A549 (cell line): ENCODE data around the gene EHD2. TPM values are rescaled to one million over a fixed set of nuclear protein-coding genes. Genes with fewer than 3 reads are reported as not detected.

Source experiments
- ATAC-seq, 2 experiments: fragments of 200-7000 bp in 1 of 2; fragments of >200 bp in 1 of 2; cut with Nextera tagmentation in 1 of 2; cut with Tn5 transposase in 1 of 2; 3 replicates each; pipeline versions ENCODE4 v1.8.0 to v1.9.1; 2018 to 2020; ENCODE audit warnings: mild to moderate bottlenecking in 1 of 2, moderate library complexity in 1 of 2
- CTCF ChIA-PET: fragments of 300-600 bp; sonication (Branson Sonifier 250); formaldehyde crosslinking; extraction: SDS; loops from one replicate; lab custom pipeline; 2021; ENCODE audit warnings: antibody characterized with exemption, inconsistent platforms; lab: Yijun Ruan, JAX
- POLR2A ChIA-PET: fragments of 350-600 bp; formaldehyde crosslinking; extraction: SDS; loops from one replicate; lab custom pipeline; 2021; ENCODE audit warnings: antibody characterized with exemption, inconsistent platforms; lab: Yijun Ruan, JAX
- DNase-seq, 2 experiments: peaks; one replicate each; pipeline versions ENCODE4 v3.0.0 to v3.0.0-alpha.2; 2011 to 2016; ENCODE audit warnings: low read depth in 1 of 2, low spot score in 1 of 2
- FAIRE-seq: peaks from 2 replicates; lab custom pipeline; 2011; peaks lifted over from hg19 to GRCh38; lab: Jason Lieb, UNC
- H3K27ac ChIP-seq, 2 experiments: fragments of >200 bp; sonication (Bioruptor Twin); formaldehyde crosslinking; 3 replicates each; pipeline ENCODE4 v1.5.1; 2016 to 2017
- H3K4me1 ChIP-seq: fragments of >200 bp; sonication (Bioruptor Twin); formaldehyde crosslinking; 3 replicates; pipeline ENCODE4 v1.6.1; 2016
- H3K4me2 ChIP-seq: fragments of >200 bp; sonication (Bioruptor Twin); formaldehyde crosslinking; 3 replicates; pipeline ENCODE4 v1.6.1; 2016
- H3K4me3 ChIP-seq: fragments of >200 bp; sonication (Bioruptor Twin); formaldehyde crosslinking; 3 replicates; pipeline ENCODE4 v1.5.1; 2016
- H3K9me3 ChIP-seq: fragments of >200 bp; sonication (Bioruptor Twin); formaldehyde crosslinking; 3 replicates; pipeline ENCODE4 v1.6.1; 2016
- BHLHE40 ChIP-seq: IDR thresholded peaks from 2 replicates; pipeline ENCODE4 v1.6.1; 2012; ENCODE audit warnings: low read depth, low read length, inconsistent platforms
- CEBPB ChIP-seq, 2 experiments: fragments of >200 bp in 1 of 2; sonication (Bioruptor Twin) in 1 of 2; formaldehyde crosslinking in 1 of 2; IDR thresholded peaks; 2 replicates each; pipeline ENCODE4 v1.6.1; 2012 to 2016
- CHD2 ChIP-seq: fragments of 150-350 bp; IDR thresholded peaks from 2 replicates; pipeline ENCODE4 v1.6.1; 2014; ENCODE audit warnings: low read length; ENCODE audit not compliant: partially characterized antibody
- CHD4 ChIP-seq: fragments of 200-600 bp; sonication (generic); IDR thresholded peaks from 2 replicates; pipeline ENCODE4 v1.6.1; 2016; ENCODE audit warnings: antibody characterized with exemption, mild to moderate bottlenecking, borderline replicate concordance
- EHMT2 ChIP-seq: fragments of 200-600 bp; sonication (generic); IDR thresholded peaks from 2 replicates; pipeline ENCODE4 v1.6.1; 2016; ENCODE audit warnings: antibody characterized with exemption, low read depth, mild to moderate bottlenecking, moderate library complexity
- FOSB ChIP-seq: fragments of 250-450 bp; sonication (Bioruptor Pico); IDR thresholded peaks from 2 replicates; pipeline ENCODE4 v1.5.0; 2020; ENCODE audit warnings: mild to moderate bottlenecking, moderate library complexity
- FOSL2 ChIP-seq, 2 experiments: fragments of 450-650 bp in 1 of 2; fragments of >200 bp in 1 of 2; sonication (Bioruptor Twin) in 1 of 2; formaldehyde crosslinking; IDR thresholded peaks; 2 replicates each; pipeline versions ENCODE4 v1.5.0 to v1.6.1; 2016 to 2020; ENCODE audit warnings: mild to moderate bottlenecking in 1 of 2, moderate library complexity in 1 of 2
- FOXS1 ChIP-seq: fragments of 250-450 bp; sonication (Bioruptor Pico); IDR thresholded peaks from 2 replicates; pipeline ENCODE4 v1.5.0; 2020; ENCODE audit warnings: mild to moderate bottlenecking, moderate library complexity
- HEYL ChIP-seq: fragments of 250-450 bp; sonication (Bioruptor Pico); IDR thresholded peaks from 2 replicates; pipeline ENCODE4 v1.8.0; 2021; ENCODE audit warnings: mild to moderate bottlenecking, moderate library complexity
- HOXB5 ChIP-seq: fragments of 250-450 bp; sonication (Bioruptor Pico); IDR thresholded peaks from 2 replicates; pipeline ENCODE4 v1.5.0; 2020; ENCODE audit warnings: mild to moderate bottlenecking, moderate library complexity
- MYC ChIP-seq: IDR thresholded peaks from 2 replicates; pipeline ENCODE4 v1.6.1; 2012; ENCODE audit warnings: mild to moderate bottlenecking, inconsistent platforms, low read length, improper control_type of control experiment, borderline replicate concordance
- NFE2L2 ChIP-seq: fragments of 150-350 bp; conservative IDR thresholded peaks from 2 replicates; pipeline ENCODE4 v1.6.1; 2014; ENCODE audit warnings: low read length
- PHF8 ChIP-seq: fragments of 200-600 bp; sonication (generic); IDR thresholded peaks from 2 replicates; pipeline ENCODE4 v1.6.1; 2016; ENCODE audit warnings: low read depth, mild to moderate bottlenecking, antibody characterized with exemption, moderate library complexity, borderline replicate concordance
- POLR2A ChIP-seq: IDR thresholded peaks from 2 replicates; pipeline ENCODE4 v1.6.1; 2012; ENCODE audit warnings: mild to moderate bottlenecking, low read length
- POLR2AphosphoS2 ChIP-seq: conservative IDR thresholded peaks from 2 replicates; pipeline ENCODE4 v1.6.1; 2012; ENCODE audit warnings: low read length, improper control_type of control experiment, inconsistent platforms
- RFX5 ChIP-seq: fragments of 450-650 bp; IDR thresholded peaks from 2 replicates; pipeline ENCODE4 v1.7.1; 2014; ENCODE audit warnings: antibody characterized with exemption, mild to moderate bottlenecking, moderate library complexity
- SMC3 ChIP-seq: fragments of >200 bp; sonication (Bioruptor Twin); formaldehyde crosslinking; IDR thresholded peaks from 3 replicates; pipeline ENCODE4 v1.6.1; 2018; ENCODE audit warnings: inconsistent platforms
- SREBF2 ChIP-seq: fragments of 450-650 bp; IDR thresholded peaks from 2 replicates; pipeline ENCODE4 v1.6.1; 2014; ENCODE audit warnings: mild to moderate bottlenecking, moderate library complexity
- TFCP2L1 ChIP-seq: fragments of 250-450 bp; sonication (Bioruptor Pico); IDR thresholded peaks from 2 replicates; pipeline ENCODE4 v1.5.0; 2021; ENCODE audit warnings: mild to moderate bottlenecking
- TP53 ChIP-seq: fragments of 250-450 bp; sonication (Bioruptor Pico); IDR thresholded peaks from 2 replicates; pipeline ENCODE4 v1.5.0; 2021; ENCODE audit warnings: mild to moderate bottlenecking, moderate library complexity
- ZC3H11A ChIP-seq: fragments of 450-650 bp; IDR thresholded peaks from 2 replicates; pipeline ENCODE4 v1.6.1; 2014; ENCODE audit warnings: antibody characterized with exemption, mild to moderate bottlenecking
- ZNF302 ChIP-seq: fragments of 250-450 bp; sonication (Bioruptor Pico); IDR thresholded peaks from 2 replicates; pipeline ENCODE4 v1.9.0; 2021; ENCODE audit warnings: inconsistent platforms, mild to moderate bottlenecking, moderate library complexity
- ZSCAN20 ChIP-seq: fragments of 250-450 bp; sonication (Bioruptor Pico); IDR thresholded peaks from 2 replicates; pipeline ENCODE4 v1.8.0; 2022; ENCODE audit warnings: mild to moderate bottlenecking, moderate library complexity
- WGBS: methylation state at CpG from one replicate; pipeline ENCODE4 v1.1.6; 2017; ENCODE audit errors: missing lambda C conversion rate; 5-methylcytosine and 5-hydroxymethylcytosine counted together
- polyA plus RNA-seq, 4 experiments: library from polyadenylated mRNA; depleted of rRNA in 3 of 4; stranded (reverse); fragments of >200 nt; fragmentation: RNase III in 1 of 4; extraction: RNeasy Plus Mini Kit Qiagen cat#74134 plus additional on column Dnase treatment in 1 of 4; gene quantifications; 2 replicates in 3 of 4; 3 replicates in 1 of 4; pipeline ENCODE4 v1.2.3, GENCODE V29; 2011 to 2017
- TF ChIP-seq, protein P1 (sequence below): fragments of 150-350 bp; IDR thresholded peaks from 2 replicates; pipeline ENCODE4 v1.6.1; 2014; ENCODE audit warnings: low read depth, mild to moderate bottlenecking, low read length
- TF ChIP-seq, protein P2 (sequence below): fragments of 250-450 bp; sonication (Bioruptor Pico); IDR thresholded peaks from 2 replicates; pipeline ENCODE4 v1.5.0; 2020; ENCODE audit warnings: low read depth, mild to moderate bottlenecking, moderate library complexity

EHD2 gene
- polyA plus RNA-seq, 2 of the 4 experiments (the other 2 are of a cell fraction): 32.3 to 105 TPM

DNA sequence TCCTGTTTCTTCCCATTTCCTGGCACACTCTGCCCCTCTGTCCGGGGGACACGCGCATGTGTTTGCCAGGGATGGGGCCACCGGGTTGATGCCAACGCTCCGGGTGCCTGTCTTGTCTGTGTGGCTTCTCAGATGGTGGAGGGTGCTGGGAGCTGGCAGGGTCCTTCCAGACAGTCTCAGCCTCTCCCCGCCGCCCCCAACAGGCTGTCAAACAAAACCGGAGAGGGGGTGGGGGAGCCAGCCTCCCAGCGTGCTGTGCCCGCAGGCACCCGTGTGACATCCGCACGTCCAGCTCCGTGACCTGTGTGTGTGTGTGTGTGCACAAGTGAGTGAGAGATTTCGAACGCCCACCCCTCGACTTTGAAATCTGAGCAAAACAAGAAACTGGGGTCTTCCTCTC is 10.6 kb upstream of the EHD2 start:
- H3K9me3 ChIP-seq: no peaks in the 10 kb centered on the region
- no peak overlapping the region for H3K27ac ChIP-seq
- TF ChIP-seq ZC3H11A: no peak
- TF ChIP-seq, protein P1, sequence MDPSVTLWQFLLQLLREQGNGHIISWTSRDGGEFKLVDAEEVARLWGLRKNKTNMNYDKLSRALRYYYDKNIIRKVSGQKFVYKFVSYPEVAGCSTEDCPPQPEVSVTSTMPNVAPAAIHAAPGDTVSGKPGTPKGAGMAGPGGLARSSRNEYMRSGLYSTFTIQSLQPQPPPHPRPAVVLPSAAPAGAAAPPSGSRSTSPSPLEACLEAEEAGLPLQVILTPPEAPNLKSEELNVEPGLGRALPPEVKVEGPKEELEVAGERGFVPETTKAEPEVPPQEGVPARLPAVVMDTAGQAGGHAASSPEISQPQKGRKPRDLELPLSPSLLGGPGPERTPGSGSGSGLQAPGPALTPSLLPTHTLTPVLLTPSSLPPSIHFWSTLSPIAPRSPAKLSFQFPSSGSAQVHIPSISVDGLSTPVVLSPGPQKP: no peak
- TF ChIP-seq BHLHE40: no peak
- no peak for TF ChIP-seq CHD2
- TF ChIP-seq PHF8: no peak
- TF ChIP-seq CHD4: no peak
- TF ChIP-seq HEYL (CRISPR knock-in tag): no peak
- no peak for TF ChIP-seq ZSCAN20 (CRISPR knock-in tag)
- TF ChIP-seq POLR2AphosphoS2: no peak
- POLR2A ChIA-PET: no interaction called here
- peaks cover 8% of the 10 kb centered on the region for H3K4me1 ChIP-seq
- WGBS: 87% methylated on average over 18 of the region's 18 CpGs
- no peak overlapping the region for H3K4me2 ChIP-seq
- ATAC-seq: no peak
- CTCF ChIA-PET: interaction anchor here (0.7 to 23.3 kb wide), 9 partner anchors 10 to 265 kb away, joined by 3 to 1389 read pairs (median 12); partner anchors contain the start of genes EHD2, KPTN and NOP53
- no peak for DNase-seq
- no peak overlapping the region for H3K4me3 ChIP-seq
- FAIRE-seq: no peak

DNA sequence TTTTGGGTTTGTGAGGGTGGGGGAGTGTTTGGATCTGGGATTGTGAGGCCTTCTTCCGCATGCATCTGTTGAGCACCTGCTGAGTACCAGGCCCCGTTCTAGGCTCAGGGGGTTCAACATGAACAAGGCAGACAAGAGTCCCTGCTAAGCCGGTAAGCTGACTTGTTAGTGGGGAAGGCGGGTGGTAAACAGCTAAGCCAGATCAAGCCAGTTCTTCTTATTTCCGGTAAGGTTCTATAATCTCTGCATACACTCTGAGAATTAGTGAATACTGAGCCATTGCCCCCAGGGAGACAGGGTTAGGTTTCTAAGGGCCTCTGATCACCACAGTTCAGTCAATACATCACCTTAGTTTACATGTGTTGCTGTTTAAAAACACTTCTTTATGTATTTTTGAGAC is 9.9 kb upstream of the EHD2 start:
- ATAC-seq (no peak), DNase-seq (no peak), FAIRE-seq (no peak)
- H3K4me1 ChIP-seq: 0 out of 3 replicates have a peak, but pooled peaks cover 5% of the 10 kb centered on the region
- CTCF ChIA-PET: interaction anchor here (0.6 to 23.3 kb wide), 13 partner anchors 9 to 407 kb away, joined by 3 to 1389 read pairs (median 3); partner anchors contain the start of genes EHD2, KPTN, NAPA and NOP53
- TF ChIP-seq POLR2A: no peak
- no peak overlapping the region for H3K4me3 ChIP-seq
- POLR2A ChIA-PET: no interaction called here
- H3K9me3 ChIP-seq: no peaks in the 10 kb centered on the region
- H3K27ac ChIP-seq: 0 out of 6 replicates have a peak overlapping the region, but pooled peaks of 1 of the 2 experiments have one; percentile 3
- WGBS: 93% methylated on average over 5 of the region's 5 CpGs
- no peak overlapping the region for H3K4me2 ChIP-seq

DNA sequence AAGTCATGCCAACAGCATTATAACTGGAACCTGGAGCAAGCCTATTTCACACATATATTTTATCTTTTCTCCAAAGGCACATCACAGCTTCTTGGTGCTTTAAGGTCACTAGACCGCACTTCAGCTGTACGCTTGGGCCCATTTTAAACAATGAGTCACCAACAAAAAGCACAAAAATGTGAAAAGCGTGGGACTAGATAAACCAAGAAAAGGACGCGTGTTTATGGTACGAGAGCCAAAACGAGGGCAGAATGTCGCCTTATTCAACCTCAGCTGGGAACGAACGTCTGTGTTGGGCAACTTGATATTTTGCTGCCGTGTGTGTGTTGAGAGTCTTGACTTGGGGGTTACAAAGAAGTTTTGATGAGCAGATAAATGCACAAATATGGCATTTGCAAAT is 9.2 kb upstream of the EHD2 start:
- WGBS: 83% methylated on average over 11 of the region's 11 CpGs
- DNase-seq (no peak), ATAC-seq (no peak)
- no peak overlapping the region for H3K4me2 ChIP-seq
- POLR2A ChIA-PET: interaction anchor here (1.0 kb wide), 1 partner anchor 64 kb away, joined by 3 read pairs; no protein-coding TSS in a partner anchor
- no peak overlapping the region for H3K4me3 ChIP-seq
- no peak for TF ChIP-seq CHD4
- no peak for TF ChIP-seq FOSL2 (IDR thresholded peaks at IDR 0.05)
- peak; percentile 63 for TF ChIP-seq FOSL2 (CRISPR knock-in tag; IDR thresholded peaks at IDR 0.05)
- TF ChIP-seq, all 56 proteins: peak for 1
- Histone ChIP-seq H3K4me1 (0 out of 3 replicates have a peak, but pooled peaks cover 5% of the 10 kb centered on the region), H3K9me3 (no peaks in the 10 kb centered on the region), H3K27ac (no peak overlapping the region)
- FAIRE-seq: no peak
- CTCF ChIA-PET: interaction anchor here (0.6 to 23.3 kb wide), 14 partner anchors 2 to 419 kb away, joined by 3 to 1389 read pairs (median 4); partner anchors contain the start of genes EHD2, KPTN, NAPA and NOP53

DNA sequence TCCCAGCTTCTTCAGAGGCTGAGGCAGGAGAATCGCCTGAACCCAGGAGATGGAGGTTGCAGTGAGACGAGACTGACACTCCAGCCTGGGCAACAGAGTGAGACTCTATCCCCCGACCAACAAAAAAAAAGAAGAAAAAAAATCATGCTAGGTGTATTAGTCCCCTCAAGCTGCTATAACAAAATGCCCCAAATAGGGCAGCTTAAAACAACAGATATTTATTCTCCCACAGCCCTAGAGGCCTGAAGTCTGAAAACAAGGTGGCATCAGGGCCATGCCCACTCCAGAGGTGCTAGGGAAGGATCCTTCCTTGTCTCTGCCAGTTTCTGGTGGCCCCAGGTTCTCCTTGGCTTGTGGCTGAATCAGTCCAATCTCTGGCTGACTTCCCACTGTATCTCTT is 8.6 kb upstream of the EHD2 start:
- no peak for FAIRE-seq
- ChIA-PET CTCF (interaction anchor here (0.5 to 23.3 kb wide), 9 partner anchors 3 to 420 kb away, joined by 3 to 1389 read pairs (median 6); partner anchors contain the start of genes EHD2 and NOP53), POLR2A (interaction anchor here (1.0 kb wide), 1 partner anchor 64 kb away, joined by 3 read pairs; no protein-coding TSS in a partner anchor)
- H3K4me3 ChIP-seq: no peak overlapping the region
- WGBS: 92% methylated on average over 3 of the region's 3 CpGs
- 0 out of 3 replicates have a peak, but pooled peaks cover 5% of the 10 kb centered on the region for H3K4me1 ChIP-seq
- no peak for DNase-seq
- no peaks in the 10 kb centered on the region for H3K9me3 ChIP-seq
- no peak overlapping the region for H3K4me2 ChIP-seq
- no peak overlapping the region for H3K27ac ChIP-seq
- no peak for ATAC-seq
- TF ChIP-seq FOSB (CRISPR knock-in tag): no peak
- no peak for TF ChIP-seq ZC3H11A
- no peak for TF ChIP-seq TP53 (CRISPR knock-in tag)
- no peak for TF ChIP-seq CEBPB (IDR thresholded peaks at IDR 0.05)
- TF ChIP-seq HOXB5 (CRISPR knock-in tag): no peak
- TF ChIP-seq FOXS1 (CRISPR knock-in tag): no peak
- no peak for TF ChIP-seq MYC
- no peak for TF ChIP-seq NFE2L2
- TF ChIP-seq ZNF302 (CRISPR knock-in tag): no peak
- no peak for TF ChIP-seq TFCP2L1
- no peak for TF ChIP-seq CHD2
- TF ChIP-seq SREBF2: no peak
- TF ChIP-seq RFX5: no peak
- no peak for TF ChIP-seq EHMT2
- no peak for TF ChIP-seq SMC3
- TF ChIP-seq, protein P2, sequence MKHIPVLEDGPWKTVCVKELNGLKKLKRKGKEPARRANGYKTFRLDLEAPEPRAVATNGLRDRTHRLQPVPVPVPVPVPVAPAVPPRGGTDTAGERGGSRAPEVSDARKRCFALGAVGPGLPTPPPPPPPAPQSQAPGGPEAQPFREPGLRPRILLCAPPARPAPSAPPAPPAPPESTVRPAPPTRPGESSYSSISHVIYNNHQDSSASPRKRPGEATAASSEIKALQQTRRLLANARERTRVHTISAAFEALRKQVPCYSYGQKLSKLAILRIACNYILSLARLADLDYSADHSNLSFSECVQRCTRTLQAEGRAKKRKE: no peak
